NT2/D1 (cell line): ENCODE data around the gene ABCA13.
A peak's percentile ranks its signal among the peaks of the same experiment; 100 is the strongest.

ENCODE experiments used
- DNase-seq: peaks from one replicate; pipeline ENCODE4 v3.0.0-alpha.2; 2011; ENCODE audit warnings: low read depth, low spot score
- H3K27me3 ChIP-seq: 2 replicates; pipeline ENCODE4 v1.6.0; 2011; ENCODE audit warnings: mild to moderate bottlenecking; ENCODE audit not compliant: insufficient read length, insufficient read depth
- H3K36me3 ChIP-seq: 2 replicates; pipeline ENCODE4 v1.6.1; 2011; ENCODE audit warnings: mild to moderate bottlenecking, low read length, mixed read lengths; ENCODE audit not compliant: insufficient read depth, insufficient read length
- H3K4me1 ChIP-seq: 2 replicates; pipeline ENCODE4 v1.5.1; 2011; ENCODE audit not compliant: insufficient read depth, insufficient read length
- H3K4me3 ChIP-seq: 2 replicates; pipeline ENCODE4 v1.5.1; 2011; ENCODE audit warnings: low read depth; ENCODE audit not compliant: insufficient read length
- H3K9ac ChIP-seq: 2 replicates; pipeline ENCODE4 v1.6.0; 2011; ENCODE audit warnings: low read depth; ENCODE audit not compliant: insufficient read length
- H3K9me3 ChIP-seq: 2 replicates; pipeline ENCODE4 v1.5.1; 2011; ENCODE audit warnings: mild to moderate bottlenecking, low read length; ENCODE audit not compliant: insufficient read depth
- SUZ12 ChIP-seq: IDR thresholded peaks from 2 replicates; pipeline ENCODE4 v1.6.1; 2011; ENCODE audit not compliant: insufficient read length, insufficient read depth; ENCODE audit errors: extremely low read depth
- YY1 ChIP-seq: IDR thresholded peaks from 2 replicates; pipeline ENCODE4 v1.6.1; 2011; ENCODE audit not compliant: insufficient read length, insufficient read depth
- ZNF274 ChIP-seq: IDR thresholded peaks from 2 replicates; pipeline ENCODE4 v1.6.1; 2011; ENCODE audit warnings: mild to moderate bottlenecking, low read depth, low read length

ABCA13 gene

GRCh38 chr7:48309720-48310119, 138.5 kb downstream of the ABCA13 start:
- H3K36me3 ChIP-seq, result no peaks in the 10 kb centered on the region
- no peak overlapping the region for H3K9ac ChIP-seq
- no peak overlapping the region for H3K4me3 ChIP-seq
- H3K27me3 ChIP-seq, result no peaks in the 10 kb centered on the region
- no peaks in the 10 kb centered on the region for H3K4me1 ChIP-seq
- H3K9me3 ChIP-seq, result no peaks in the 10 kb centered on the region
- DNase-seq, result no peak
- TF ChIP-seq YY1, result no peak
- TF ChIP-seq SUZ12, result no peak
- no peak for TF ChIP-seq ZNF274

DNA sequence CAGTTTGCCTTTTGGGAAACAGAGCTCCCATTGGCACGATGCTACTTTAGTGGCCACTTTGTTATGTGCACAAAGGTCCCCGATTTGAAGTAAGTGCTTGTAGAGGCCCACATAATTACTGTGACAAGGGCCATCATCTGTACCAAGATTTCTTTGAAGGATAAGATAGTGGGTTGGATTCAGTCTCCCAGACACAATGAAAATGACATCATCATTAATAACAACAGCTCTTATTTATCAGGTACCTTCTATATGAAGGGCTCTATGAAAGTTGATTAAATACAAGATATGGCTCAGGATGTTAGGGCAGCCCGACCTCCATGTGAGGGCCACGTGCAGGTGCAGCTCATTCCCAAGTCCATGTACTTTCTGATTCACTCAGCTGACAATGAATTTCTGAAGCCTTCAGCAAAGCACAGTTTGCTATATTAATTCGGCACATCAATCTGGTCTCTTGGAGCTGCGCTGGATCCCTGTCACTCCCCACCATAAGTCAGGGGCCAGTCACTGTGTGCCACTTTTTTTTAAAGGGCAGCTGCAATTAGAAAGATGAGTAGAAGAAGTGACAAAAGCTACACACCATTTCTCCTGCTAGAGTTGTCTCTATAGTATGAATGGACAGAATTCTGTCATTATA, 140.3 kb downstream of the ABCA13 start:
- no peaks in the 10 kb centered on the region for H3K27me3 ChIP-seq
- no peak overlapping the region for H3K4me3 ChIP-seq
- no peak overlapping the region for H3K9ac ChIP-seq

DNA sequence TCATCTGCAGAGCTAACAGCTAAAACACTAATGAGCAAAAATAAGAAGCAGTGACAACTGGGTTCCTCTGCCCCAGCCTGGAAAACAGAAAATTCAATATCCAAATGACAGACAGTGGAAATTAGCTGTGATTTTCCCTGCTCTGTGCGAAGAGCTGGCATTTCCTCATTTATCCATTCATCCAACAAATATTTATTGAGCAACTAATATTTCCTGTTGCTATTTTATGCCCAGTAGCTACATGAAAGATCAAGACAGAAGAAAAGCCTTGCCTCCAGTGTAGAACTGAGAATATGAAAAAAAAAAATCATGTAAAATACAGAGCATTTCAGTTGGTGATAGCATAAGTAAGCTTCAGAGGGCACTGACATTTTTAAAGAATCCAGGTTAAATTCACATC, 140.9 kb downstream of the ABCA13 start:
- TF ChIP-seq YY1, result no peak
- TF ChIP-seq ZNF274, result no peak
- TF ChIP-seq SUZ12, result no peak
- DNase-seq, result no peak
- no peaks in the 10 kb centered on the region for H3K36me3 ChIP-seq
- H3K9me3 ChIP-seq, result no peaks in the 10 kb centered on the region; the same call in 1 of the 2 replicates
- no peak overlapping the region for H3K4me3 ChIP-seq
- H3K4me1 ChIP-seq, result no peaks in the 10 kb centered on the region
- H3K9ac ChIP-seq, result no peak overlapping the region
- no peaks in the 10 kb centered on the region for H3K27me3 ChIP-seq

More for the DNA sequence above, 140.3 kb downstream of the ABCA13 start:
- no peak for TF ChIP-seq SUZ12
- TF ChIP-seq YY1, result no peak
- TF ChIP-seq ZNF274, result no peak
- Histone ChIP-seq H3K9me3 (no peaks in the 10 kb centered on the region; the same call in 1 of the 2 replicates), H3K4me1 (no peaks in the 10 kb centered on the region), H3K36me3 (no peaks in the 10 kb centered on the region)
- no peak for DNase-seq

- no peak for DNase-seq
Observed at GRCh38 chr7:48316768-48317167, 145.5 kb downstream of the ABCA13 start.

DNA sequence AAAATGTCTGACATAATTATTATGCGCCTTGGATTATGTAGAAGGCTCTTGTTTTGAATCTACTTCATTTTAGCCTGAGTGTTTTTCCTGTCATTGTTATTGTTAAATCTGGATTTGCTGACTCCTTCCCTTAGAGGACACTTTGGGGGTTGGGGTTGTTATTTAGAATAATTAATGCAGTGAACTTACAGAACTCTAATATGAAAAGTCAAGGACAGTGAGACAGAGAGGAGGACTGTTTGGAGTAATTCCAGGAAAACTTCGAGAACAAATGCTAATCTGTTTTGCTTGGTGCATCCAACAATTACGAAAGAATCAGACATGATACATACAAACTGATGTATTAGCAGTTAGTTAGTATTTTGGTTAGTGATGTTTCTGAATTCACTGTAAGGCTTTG, 146.1 kb downstream of the ABCA13 start:
- Histone ChIP-seq H3K9ac (no peak overlapping the region), H3K4me1 (no peaks in the 10 kb centered on the region), H3K27me3 (no peaks in the 10 kb centered on the region), H3K4me3 (no peak overlapping the region), H3K9me3 (no peaks in the 10 kb centered on the region; the same call in 1 of the 2 replicates), H3K36me3 (no peaks in the 10 kb centered on the region)
- TF ChIP-seq ZNF274 (no peak), YY1 (no peak), SUZ12 (no peak)
- DNase-seq, result no peak

More at GRCh38 chr7:48316768-48317167, 145.5 kb downstream of the ABCA13 start:
- Histone ChIP-seq H3K4me1 (no peaks in the 10 kb centered on the region), H3K27me3 (no peaks in the 10 kb centered on the region), H3K4me3 (no peak overlapping the region), H3K9me3 (no peaks in the 10 kb centered on the region; the same call in 1 of the 2 replicates), H3K9ac (no peak overlapping the region), H3K36me3 (no peaks in the 10 kb centered on the region)
- TF ChIP-seq ZNF274 (no peak), YY1 (no peak), SUZ12 (no peak)

GRCh38 chr7:48321319-48322010, 150.2 kb downstream of the ABCA13 start:
- H3K4me3 ChIP-seq, result no peak overlapping the region
- no peak for DNase-seq
- H3K9ac ChIP-seq, result no peak overlapping the region
- no peaks in the 10 kb centered on the region for H3K27me3 ChIP-seq
- TF ChIP-seq SUZ12, result no peak
- TF ChIP-seq YY1, result no peak
- no peak for TF ChIP-seq ZNF274
- no peaks in the 10 kb centered on the region for H3K4me1 ChIP-seq
- H3K9me3 ChIP-seq, result peaks cover 16% of the 10 kb centered on the region; the same call in 1 of the 2 replicates
- no peaks in the 10 kb centered on the region for H3K36me3 ChIP-seq

DNA sequence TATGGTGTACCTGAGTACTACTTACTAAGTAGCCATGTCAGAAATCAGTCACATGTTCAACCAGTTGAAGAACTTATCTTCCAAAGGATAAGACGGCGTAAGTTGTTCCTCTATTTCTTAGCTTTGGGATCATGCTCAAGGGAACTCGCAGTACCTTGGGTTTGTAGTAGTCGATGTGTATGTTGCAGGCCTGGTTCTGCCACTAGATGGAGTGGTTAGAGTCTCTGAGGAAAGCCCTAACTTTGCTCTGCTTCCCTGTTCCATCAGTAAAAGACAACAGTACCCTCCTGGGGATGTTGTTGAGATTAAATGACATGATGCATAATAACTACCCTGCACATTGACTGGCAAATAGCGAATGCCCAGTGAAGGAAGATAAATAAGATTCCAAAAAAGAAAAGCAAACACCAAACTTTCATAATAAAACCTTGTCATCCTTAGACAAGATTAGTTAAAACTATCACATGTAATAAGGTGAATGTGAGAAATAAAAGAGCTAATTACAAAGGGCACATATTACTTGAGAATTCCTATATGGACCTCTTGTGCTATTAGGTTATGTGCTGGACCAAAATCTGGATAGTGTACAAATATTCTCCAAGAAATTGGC, 165.9 kb downstream of the ABCA13 start:
- H3K9me3 ChIP-seq, result no peaks in the 10 kb centered on the region
- H3K4me1 ChIP-seq, result no peaks in the 10 kb centered on the region
- H3K4me3 ChIP-seq, result no peak overlapping the region
- DNase-seq, result peak; percentile 55
- no peaks in the 10 kb centered on the region for H3K27me3 ChIP-seq
- no peak overlapping the region for H3K9ac ChIP-seq
- H3K36me3 ChIP-seq, result no peaks in the 10 kb centered on the region
- TF ChIP-seq YY1 (no peak), ZNF274 (no peak), SUZ12 (no peak)
